ENCODE measurements around the gene ADO.

GRCh38 chr10:62816331-62817120 is 12.0 kb downstream of the ADO start, which contains the start of gene EGR2:
- no peak for TF ChIP-seq SIN3A (IDR thresholded peaks at IDR 0.05; ENCODE audit: borderline replicate concordance, low read depth, low read length)
- TF ChIP-seq, protein P1, sequence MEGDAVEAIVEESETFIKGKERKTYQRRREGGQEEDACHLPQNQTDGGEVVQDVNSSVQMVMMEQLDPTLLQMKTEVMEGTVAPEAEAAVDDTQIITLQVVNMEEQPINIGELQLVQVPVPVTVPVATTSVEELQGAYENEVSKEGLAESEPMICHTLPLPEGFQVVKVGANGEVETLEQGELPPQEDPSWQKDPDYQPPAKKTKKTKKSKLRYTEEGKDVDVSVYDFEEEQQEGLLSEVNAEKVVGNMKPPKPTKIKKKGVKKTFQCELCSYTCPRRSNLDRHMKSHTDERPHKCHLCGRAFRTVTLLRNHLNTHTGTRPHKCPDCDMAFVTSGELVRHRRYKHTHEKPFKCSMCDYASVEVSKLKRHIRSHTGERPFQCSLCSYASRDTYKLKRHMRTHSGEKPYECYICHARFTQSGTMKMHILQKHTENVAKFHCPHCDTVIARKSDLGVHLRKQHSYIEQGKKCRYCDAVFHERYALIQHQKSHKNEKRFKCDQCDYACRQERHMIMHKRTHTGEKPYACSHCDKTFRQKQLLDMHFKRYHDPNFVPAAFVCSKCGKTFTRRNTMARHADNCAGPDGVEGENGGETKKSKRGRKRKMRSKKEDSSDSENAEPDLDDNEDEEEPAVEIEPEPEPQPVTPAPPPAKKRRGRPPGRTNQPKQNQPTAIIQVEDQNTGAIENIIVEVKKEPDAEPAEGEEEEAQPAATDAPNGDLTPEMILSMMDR (IDR thresholded peaks at IDR 0.05), result no peak
- TF ChIP-seq EP300 (IDR thresholded peaks at IDR 0.05; ENCODE audit: borderline replicate concordance in 1 of 2, low read depth in 1 of 2, low read length in 1 of 2), result no peak
- no peak for TF ChIP-seq POLR2AphosphoS5 (IDR thresholded peaks at IDR 0.05; ENCODE audit: low read depth, low read length)
- TF ChIP-seq GATA2 (CRISPR knock-in tag; IDR thresholded peaks at IDR 0.05), result no peak

Measured in SK-N-SH (cell line).